ENCODE data around the gene SLC7A8.
A peak's percentile ranks its signal among the peaks of the same experiment; 100 is the strongest.

Gene SLC7A8

DNA sequence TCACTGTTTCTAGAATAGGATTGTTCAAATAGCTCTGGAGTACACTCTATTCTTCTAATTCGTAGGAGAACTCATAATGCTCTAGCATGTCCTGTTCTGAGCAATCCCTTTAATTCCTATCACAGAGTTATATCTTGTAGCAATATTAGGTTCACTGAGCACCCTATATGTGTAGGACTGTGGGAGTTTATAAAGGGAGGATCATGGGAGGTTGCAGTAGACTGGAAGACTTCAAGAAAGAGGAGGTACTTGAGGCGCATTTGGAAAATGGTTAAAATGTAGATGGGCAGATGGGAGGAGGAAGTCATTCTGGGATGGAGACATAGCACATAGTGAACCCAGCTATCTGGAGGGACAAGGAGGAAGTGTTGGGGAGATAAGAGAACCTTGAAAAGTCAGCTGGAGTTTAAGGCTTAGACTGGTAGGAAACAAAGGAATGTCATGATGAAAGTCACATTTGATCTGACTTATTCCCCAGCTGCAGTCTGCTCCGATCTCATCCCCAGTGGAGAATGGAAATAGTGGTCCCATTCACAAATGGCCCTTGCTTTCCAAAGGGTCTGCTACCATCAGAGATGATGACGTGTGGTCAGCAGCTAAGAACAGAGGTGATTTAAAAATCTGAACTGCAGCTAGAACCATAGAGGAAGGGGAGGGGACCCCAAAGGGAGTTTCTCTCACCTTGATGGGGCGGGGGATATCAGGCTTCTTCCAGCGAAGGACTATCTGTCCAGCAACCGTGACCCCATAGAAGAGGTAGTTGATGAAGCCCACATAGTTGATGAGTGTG lies 54.3 kb downstream of the SLC7A8 start:
- DNase-seq = no peak

- DNase-seq = no peak
Measured at GRCh38 chr14:23127861-23128260, 55.6 kb downstream of the SLC7A8 start.

- DNase-seq = no peak
Measured at GRCh38 chr14:23126548-23127278, 56.7 kb downstream of the SLC7A8 start.

DNA sequence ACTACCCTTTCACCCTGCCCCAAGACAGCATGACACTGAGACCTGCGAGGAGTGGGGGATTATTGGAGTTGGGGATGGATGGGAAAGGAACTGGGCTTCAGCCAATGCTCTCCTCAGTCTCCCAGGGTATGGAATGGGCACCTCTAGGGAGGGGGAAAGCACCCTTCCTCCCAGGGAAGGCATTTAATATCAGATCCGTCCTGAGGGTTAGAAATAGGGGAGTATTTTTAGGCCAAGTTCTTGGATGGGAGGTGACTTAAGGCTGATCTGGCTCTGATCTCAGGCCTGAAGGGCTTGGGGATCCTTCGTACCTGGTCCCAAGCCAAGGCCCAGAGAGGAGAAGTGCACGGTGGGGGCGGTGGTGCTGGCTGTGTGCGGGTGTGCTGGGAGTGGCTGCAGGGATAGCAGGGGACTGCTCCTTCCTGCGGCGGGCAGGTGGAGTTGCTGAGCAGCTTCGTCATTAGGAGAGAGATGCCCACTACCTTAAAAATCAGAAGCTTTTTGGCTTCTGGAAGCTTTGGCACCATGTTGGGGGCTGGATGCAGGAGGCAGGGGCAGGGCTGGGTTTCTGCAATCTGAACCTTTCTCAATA lies 57.4 kb downstream of the SLC7A8 start:
- no peak for DNase-seq

- DNase-seq = no peak
Measured at GRCh38 chr14:23125011-23125410, 58.4 kb downstream of the SLC7A8 start.

DNA sequence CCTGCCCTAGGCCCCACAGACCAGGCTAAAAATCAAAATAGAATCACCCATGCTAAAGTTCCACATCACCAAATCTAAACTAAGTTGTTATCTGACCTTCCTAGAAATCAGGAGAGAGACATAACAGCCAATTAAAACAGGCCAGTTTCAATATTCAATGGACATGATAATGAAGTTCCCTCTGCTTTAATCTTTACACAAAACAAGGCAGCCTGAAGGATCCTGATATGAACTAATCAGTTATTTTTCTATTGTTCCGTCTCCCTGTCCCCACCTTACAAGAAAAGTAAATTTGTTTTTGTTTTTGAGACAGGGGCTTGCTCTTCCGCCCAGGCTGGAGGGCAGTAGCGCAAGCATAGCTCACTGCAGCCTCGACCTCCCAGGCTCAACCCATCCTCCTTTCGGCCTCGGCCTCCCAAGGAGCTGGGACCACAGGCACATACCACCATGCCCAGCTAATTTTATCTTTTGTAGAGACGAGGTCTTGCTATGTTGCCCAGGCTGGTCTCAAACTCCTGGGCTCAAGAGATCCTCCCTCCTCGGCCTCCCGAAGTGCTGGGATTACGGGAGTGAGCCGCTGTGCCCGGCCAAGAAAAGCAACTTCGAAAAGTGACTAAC lies 59.0 kb downstream of the SLC7A8 start:
- no peak for DNase-seq

DNA sequence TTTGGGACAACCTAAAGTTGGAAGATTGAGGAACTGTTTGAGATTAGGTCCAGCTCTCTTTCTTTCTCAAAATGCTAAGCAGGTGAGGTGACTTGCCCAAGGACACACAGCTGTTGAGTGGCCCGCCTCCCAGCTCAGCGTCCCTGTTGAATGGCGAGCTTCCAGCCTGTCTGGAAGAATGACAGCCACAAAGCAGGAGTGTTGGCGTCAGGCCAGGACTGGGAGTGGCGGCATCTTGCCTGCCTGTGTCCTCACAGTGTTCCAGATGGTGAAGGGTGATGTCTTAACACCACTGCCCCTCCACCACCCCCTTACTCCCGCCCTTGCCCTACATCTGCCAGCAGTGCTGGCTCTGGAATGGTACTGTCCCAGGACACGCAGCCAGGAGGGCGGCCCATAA lies 60.0 kb downstream of the SLC7A8 start:
- no peak for DNase-seq

GRCh38 chr14:23122086-23122485 lies 61.4 kb downstream of the SLC7A8 start:
- no peak for DNase-seq

DNA sequence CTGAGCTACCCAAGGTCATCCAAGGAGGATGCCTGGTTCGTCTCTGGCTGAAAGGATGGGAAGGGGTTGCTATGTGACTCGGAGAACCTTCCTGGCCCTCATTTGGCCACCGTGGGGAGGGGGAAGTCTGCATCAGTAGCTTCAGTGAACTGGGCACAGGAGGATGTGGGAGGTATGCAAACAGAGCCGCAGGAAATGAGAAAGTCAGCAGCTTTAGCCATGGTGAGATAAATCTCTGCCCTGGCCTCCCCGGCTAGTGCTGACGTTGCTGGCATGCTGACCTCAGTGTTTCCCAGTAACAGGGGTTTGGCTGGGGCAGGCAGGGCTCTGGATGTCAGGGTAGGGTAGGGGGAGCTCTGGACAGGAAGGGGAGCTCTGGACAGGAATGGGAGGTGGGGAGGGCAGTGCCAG lies 62.1 kb downstream of the SLC7A8 start:
- DNase-seq = no peak

GRCh38 chr14:23120541-23121251 lies 62.8 kb downstream of the SLC7A8 start:
- peak; percentile 64 to 79 for DNase-seq

GRCh38 chr14:23119363-23120327 lies 63.8 kb downstream of the SLC7A8 start:
- no peak for DNase-seq

- no peak for DNase-seq
Measured at GRCh38 chr14:23118506-23119362, 64.7 kb downstream of the SLC7A8 start, which contains the start of gene CEBPE. CEBPE (minus strand) TSS chr14:23119255; CDS start chr14:23119091, 164 bp downstream.

DNA sequence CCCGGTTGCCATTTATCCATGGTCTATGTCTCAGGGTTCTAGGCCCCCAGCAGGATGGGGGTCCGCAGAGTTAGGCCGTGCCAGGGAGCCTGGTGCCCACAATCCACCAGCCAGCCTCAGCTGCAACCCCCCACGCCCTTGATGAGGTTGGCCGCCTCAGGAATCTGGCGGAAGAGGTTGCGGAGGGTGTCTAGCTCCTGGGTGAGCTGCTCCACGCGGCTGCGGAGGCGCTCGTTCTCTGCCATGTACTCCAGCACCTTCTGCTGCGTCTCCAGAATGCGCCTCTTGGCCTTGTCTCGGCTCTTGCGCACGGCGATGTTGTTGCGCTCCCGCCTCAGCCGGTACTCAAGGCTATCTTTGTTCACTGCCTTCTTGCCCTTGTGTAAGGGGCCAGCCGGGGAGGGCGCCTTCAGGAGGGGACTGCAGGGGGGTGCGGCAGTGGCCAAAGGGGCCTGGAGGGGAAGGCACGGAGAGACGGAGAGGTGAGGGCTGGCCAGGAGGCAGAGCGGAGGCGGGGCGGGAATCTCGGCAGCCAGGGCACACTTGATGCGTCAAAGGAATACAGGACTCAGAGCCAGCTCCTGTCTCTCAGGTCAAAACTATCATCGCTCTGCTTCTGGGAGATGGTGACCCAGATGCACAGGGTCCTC lies 66.0 kb downstream of the SLC7A8 start:
- DNase-seq = no peak

DNA sequence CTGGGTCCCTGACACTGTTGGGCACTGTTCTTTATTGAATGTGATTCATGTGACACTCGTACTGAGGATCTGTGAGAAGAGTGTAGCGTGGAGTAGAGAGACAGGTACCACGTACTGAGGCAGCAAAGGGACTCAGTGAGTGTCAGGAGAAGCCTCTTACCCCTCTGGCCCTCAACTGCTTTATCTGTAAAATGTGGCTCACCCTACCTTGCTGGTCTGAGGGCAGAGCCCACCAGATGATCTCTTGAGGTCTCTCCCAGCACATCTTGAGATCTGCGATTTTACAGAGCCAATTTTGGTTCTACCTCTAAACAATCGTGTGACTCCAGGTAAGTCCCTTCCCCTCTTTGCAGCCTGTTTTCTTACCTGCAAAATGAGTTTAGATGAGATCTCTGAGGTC lies 67.5 kb downstream of the SLC7A8 start:
- no peak for DNase-seq

- DNase-seq = peak; percentile 92 to 93
Measured at GRCh38 chr14:23115039-23115731, 68.3 kb downstream of the SLC7A8 start.

GRCh38 chr14:23114669-23115038 lies 68.8 kb downstream of the SLC7A8 start:
- DNase-seq = no peak

DNA sequence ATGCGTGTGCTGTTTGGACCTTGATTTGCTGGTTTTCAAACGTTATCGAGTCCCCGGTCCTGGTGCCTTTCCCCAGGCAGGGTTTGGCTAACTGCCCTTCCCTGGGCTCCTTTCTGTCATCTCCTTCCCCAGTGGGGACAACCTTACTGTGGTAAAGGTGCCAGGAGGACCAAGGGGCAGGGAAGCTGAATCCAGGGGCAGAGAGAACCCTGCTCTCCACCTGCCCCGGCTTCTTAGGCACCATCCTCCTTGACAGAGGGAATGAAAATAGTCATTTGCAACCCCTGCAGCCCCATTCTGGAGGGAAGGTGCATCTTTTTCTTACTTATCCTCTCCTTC lies 69.4 kb downstream of the SLC7A8 start:
- no peak for DNase-seq

DNA sequence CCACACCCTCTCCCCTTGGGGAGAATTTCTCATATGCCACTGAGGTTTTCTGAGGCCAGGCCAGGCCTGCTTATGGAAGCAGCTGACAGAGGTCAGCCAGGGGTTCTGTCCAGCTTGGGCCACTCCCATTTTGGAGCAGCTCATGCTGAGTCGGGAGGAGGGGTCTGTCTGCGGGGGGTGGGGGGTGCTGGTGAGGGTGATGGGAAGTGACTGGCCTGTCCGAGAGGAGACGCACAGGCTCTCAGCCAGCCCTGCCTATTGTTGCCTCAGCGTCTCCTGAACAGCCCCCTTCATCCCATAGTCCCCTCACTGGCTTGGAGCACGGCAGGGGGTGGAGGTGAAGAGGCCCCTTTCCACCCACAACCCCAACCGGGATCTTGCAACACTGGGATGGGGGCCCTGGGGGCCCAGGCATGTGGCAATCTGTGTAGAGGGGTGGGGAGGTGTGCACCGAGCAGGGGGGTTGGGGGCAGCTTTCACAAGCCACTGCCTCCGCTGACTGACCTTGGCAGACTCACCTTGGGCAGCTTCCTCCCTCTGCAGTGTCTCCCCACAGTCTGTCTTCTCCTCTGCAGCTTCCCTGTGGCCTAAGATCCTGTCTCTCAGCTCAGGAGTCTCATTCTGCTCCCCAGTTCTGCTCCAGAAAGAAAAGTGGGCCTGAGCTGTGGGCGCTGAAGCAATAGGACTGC lies 69.9 kb downstream of the SLC7A8 start:
- no peak for DNase-seq
